ENCODE results near the gene LLCFC1.

DNA sequence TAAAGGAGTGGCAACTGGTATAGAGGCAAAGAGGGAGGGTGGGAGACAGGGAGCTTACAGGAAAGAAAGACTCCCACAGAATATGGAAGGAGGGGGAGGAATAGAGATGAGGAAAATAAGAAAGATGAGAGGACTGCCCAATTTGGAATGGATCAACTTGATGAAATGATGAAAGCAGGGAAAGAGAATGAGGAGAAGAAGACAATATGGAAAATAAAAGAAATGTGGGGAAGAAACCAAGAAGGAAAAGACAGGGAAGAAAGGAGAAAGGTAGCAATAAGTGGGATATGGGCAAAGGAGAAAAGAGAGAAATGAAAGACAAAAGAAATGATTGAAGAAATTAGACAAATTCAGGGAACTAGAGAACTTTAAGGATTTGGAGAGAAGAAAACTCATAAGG lies 19.9 kb downstream of the LLCFC1 start:
- TF ChIP-seq YY1 (IDR thresholded peaks at IDR 0.05; ENCODE audit: low read depth), result no peak
- TF ChIP-seq TAF1 (IDR thresholded peaks at IDR 0.05; ENCODE audit: borderline replicate concordance, low read depth, low read length), result no peak
- no peak for TF ChIP-seq FOXM1 (IDR thresholded peaks at IDR 0.05; ENCODE audit: low read depth)
- TF ChIP-seq, protein P1, sequence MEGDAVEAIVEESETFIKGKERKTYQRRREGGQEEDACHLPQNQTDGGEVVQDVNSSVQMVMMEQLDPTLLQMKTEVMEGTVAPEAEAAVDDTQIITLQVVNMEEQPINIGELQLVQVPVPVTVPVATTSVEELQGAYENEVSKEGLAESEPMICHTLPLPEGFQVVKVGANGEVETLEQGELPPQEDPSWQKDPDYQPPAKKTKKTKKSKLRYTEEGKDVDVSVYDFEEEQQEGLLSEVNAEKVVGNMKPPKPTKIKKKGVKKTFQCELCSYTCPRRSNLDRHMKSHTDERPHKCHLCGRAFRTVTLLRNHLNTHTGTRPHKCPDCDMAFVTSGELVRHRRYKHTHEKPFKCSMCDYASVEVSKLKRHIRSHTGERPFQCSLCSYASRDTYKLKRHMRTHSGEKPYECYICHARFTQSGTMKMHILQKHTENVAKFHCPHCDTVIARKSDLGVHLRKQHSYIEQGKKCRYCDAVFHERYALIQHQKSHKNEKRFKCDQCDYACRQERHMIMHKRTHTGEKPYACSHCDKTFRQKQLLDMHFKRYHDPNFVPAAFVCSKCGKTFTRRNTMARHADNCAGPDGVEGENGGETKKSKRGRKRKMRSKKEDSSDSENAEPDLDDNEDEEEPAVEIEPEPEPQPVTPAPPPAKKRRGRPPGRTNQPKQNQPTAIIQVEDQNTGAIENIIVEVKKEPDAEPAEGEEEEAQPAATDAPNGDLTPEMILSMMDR (IDR thresholded peaks at IDR 0.05), result no peak
- TF ChIP-seq EZH2phosphoT487 (IDR thresholded peaks at IDR 0.05; ENCODE audit: borderline replicate concordance, low read depth), result no peak
- TF ChIP-seq POLR2AphosphoS5 (IDR thresholded peaks at IDR 0.05; ENCODE audit: low read depth, low read length), result no peak
- TF ChIP-seq, protein P2, sequence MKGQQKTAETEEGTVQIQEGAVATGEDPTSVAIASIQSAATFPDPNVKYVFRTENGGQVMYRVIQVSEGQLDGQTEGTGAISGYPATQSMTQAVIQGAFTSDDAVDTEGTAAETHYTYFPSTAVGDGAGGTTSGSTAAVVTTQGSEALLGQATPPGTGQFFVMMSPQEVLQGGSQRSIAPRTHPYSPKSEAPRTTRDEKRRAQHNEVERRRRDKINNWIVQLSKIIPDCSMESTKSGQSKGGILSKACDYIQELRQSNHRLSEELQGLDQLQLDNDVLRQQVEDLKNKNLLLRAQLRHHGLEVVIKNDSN (IDR thresholded peaks at IDR 0.05; ENCODE audit: borderline replicate concordance, low read depth), result no peak
- TF ChIP-seq RFX5 (IDR thresholded peaks at IDR 0.05; ENCODE audit: low read length), result no peak
- TF ChIP-seq RAD21 (IDR thresholded peaks at IDR 0.05; ENCODE audit: low read length), result no peak
- TF ChIP-seq, protein P3, sequence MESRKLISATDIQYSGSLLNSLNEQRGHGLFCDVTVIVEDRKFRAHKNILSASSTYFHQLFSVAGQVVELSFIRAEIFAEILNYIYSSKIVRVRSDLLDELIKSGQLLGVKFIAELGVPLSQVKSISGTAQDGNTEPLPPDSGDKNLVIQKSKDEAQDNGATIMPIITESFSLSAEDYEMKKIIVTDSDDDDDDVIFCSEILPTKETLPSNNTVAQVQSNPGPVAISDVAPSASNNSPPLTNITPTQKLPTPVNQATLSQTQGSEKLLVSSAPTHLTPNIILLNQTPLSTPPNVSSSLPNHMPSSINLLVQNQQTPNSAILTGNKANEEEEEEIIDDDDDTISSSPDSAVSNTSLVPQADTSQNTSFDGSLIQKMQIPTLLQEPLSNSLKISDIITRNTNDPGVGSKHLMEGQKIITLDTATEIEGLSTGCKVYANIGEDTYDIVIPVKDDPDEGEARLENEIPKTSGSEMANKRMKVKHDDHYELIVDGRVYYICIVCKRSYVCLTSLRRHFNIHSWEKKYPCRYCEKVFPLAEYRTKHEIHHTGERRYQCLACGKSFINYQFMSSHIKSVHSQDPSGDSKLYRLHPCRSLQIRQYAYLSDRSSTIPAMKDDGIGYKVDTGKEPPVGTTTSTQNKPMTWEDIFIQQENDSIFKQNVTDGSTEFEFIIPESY (IDR thresholded peaks at IDR 0.05; ENCODE audit: borderline replicate concordance, low read depth), result no peak
- no peak for TF ChIP-seq TCF12 (IDR thresholded peaks at IDR 0.05)
